Stimulated activated CD8-positive, alpha-beta memory T cell treated with anti-CD3 and anti-CD28 coated beads, Interleukin-4, amount 100 ng/mL, for 1 hour (primary cell): ENCODE data around the gene MFSD6.
"Not testable (repeated sequence)": the region's sequence is repeated elsewhere in the genome, so short reads cannot be mapped to it uniquely, and the experiment has no call there.

Source experiments
- DNase-seq, 2 donors: peaks; one replicate each; pipeline ENCODE4 v3.0.0-alpha.2; 2020; ENCODE audit warnings: low read depth in 2 of 2, low spot score in 1 of 2

MFSD6 gene

GRCh38 chr2:190462181-190462580 lies 54.0 kb downstream of the MFSD6 start:
- DNase-seq = no peak

GRCh38 chr2:190462611-190463010 lies 54.5 kb downstream of the MFSD6 start:
- no peak for DNase-seq

GRCh38 chr2:190465060-190465459 lies 56.9 kb downstream of the MFSD6 start:
- DNase-seq = no peak

- no peak for DNase-seq
These were observed 58.8 kb downstream of the MFSD6 start for GRCh38 chr2:190466819-190467446.

GRCh38 chr2:190467575-190468083 lies 59.5 kb downstream of the MFSD6 start:
- DNase-seq = no peak

GRCh38 chr2:190468354-190468753 lies 60.2 kb downstream of the MFSD6 start:
- not testable (repeated sequence) for DNase-seq

GRCh38 chr2:190468814-190469569 lies 60.8 kb downstream of the MFSD6 start:
- DNase-seq = no peak

GRCh38 chr2:190469771-190470170 lies 61.6 kb downstream of the MFSD6 start:
- no peak for DNase-seq

GRCh38 chr2:190470256-190470826 lies 62.2 kb downstream of the MFSD6 start:
- no peak for DNase-seq

GRCh38 chr2:190477661-190478454 lies 69.7 kb downstream of the MFSD6 start:
- DNase-seq = no peak

- DNase-seq = no peak
These were observed 70.5 kb downstream of the MFSD6 start for GRCh38 chr2:190478572-190479195.

GRCh38 chr2:190481339-190481738 lies 73.2 kb downstream of the MFSD6 start:
- no peak for DNase-seq

- no peak for DNase-seq
These were observed 74.3 kb downstream of the MFSD6 start for GRCh38 chr2:190482451-190482850.

- DNase-seq = no peak
These were observed 78.0 kb downstream of the MFSD6 start for GRCh38 chr2:190486037-190486623.

- DNase-seq = no peak
These were observed 80.5 kb downstream of the MFSD6 start for GRCh38 chr2:190488516-190489233.

GRCh38 chr2:190489475-190489874 lies 81.3 kb downstream of the MFSD6 start:
- DNase-seq = no peak

GRCh38 chr2:190490502-190490901 lies 82.3 kb downstream of the MFSD6 start:
- DNase-seq = no peak

GRCh38 chr2:190493095-190493494 lies 84.9 kb downstream of the MFSD6 start:
- DNase-seq = no peak

- not testable (repeated sequence) for DNase-seq
These were observed 86.6 kb downstream of the MFSD6 start for GRCh38 chr2:190494600-190495227.
